ENCODE measurements around the gene TUBB. TPM values are rescaled to one million over a fixed set of nuclear protein-coding genes. Genes with fewer than 3 reads are reported as not detected.
"Not testable (repeated sequence)": the region's sequence is repeated elsewhere in the genome, so short reads cannot be mapped to it uniquely, and the experiment has no call there.

TUBB gene
- total RNA-seq, 1 donor from 2014 or later, result 1,084 TPM

- intact Hi-C loops (cut with micrococcal nuclease), result loop anchor here (1.0 to 5.0 kb wide), 2 partner anchors 66 to 343 kb away; no protein-coding TSS in a partner anchor
- peak within 1 kb of the TSS; percentile 98 for H3K4me3 Mint-ChIP-seq
- H3K27ac Mint-ChIP-seq, result peak within 1 kb of the TSS; percentile 94
- H3K27me3 Mint-ChIP-seq, result no peaks in the 10 kb centered on the region
- H3K4me1 Mint-ChIP-seq, result peaks cover 60% of the 10 kb centered on the region
- H3K36me3 Mint-ChIP-seq (ENCODE audit: low read depth), result peaks cover 47% of the 10 kb centered on the region
- peak; percentile 93 for DNase-seq
- no peaks in the 10 kb centered on the region for H3K9me3 Mint-ChIP-seq
Measured at GRCh38 chr6:30744054-30744805, 24.1 kb downstream of the TUBB start, which contains the start of gene IER3. Gene IER3 (minus strand): TSS chr6:30744547. CDS start chr6:30744518, 29 bp downstream.

GRCh38 chr6:30747300-30747687 lies 27.1 kb downstream of the TUBB start:
- no peaks in the 10 kb centered on the region for H3K9me3 Mint-ChIP-seq
- intact Hi-C loops (cut with micrococcal nuclease), result no loop called here
- H3K27ac Mint-ChIP-seq, result peak overlapping the region; percentile 3

GRCh38 chr6:30747902-30748769 lies 28.0 kb downstream of the TUBB start:
- peaks cover 44% of the 10 kb centered on the region for H3K4me1 Mint-ChIP-seq
- no peak overlapping the region for H3K4me3 Mint-ChIP-seq
- peak overlapping the region; percentile 12 for H3K27ac Mint-ChIP-seq
- peaks cover 12% of the 10 kb centered on the region for H3K36me3 Mint-ChIP-seq (ENCODE audit: low read depth)
- H3K27me3 Mint-ChIP-seq, result no peaks in the 10 kb centered on the region
- intact Hi-C loops (cut with micrococcal nuclease), result no loop called here
- DNase-seq, result no peak
- no peaks in the 10 kb centered on the region for H3K9me3 Mint-ChIP-seq

More at GRCh38 chr6:30747300-30747687, 27.1 kb downstream of the TUBB start:
- peaks cover 17% of the 10 kb centered on the region for H3K36me3 Mint-ChIP-seq (ENCODE audit: low read depth)
- H3K27me3 Mint-ChIP-seq, result no peaks in the 10 kb centered on the region
- H3K4me3 Mint-ChIP-seq, result no peak overlapping the region
- H3K4me1 Mint-ChIP-seq, result peaks cover 42% of the 10 kb centered on the region
- no peak for DNase-seq

GRCh38 chr6:30748851-30749540 lies 28.8 kb downstream of the TUBB start:
- Mint-ChIP-seq H3K27ac (no peak overlapping the region), H3K27me3 (no peaks in the 10 kb centered on the region), H3K9me3 (no peaks in the 10 kb centered on the region), H3K4me1 (peaks cover 44% of the 10 kb centered on the region), H3K4me3 (no peak overlapping the region), H3K36me3 (ENCODE audit: low read depth) (peaks cover 4% of the 10 kb centered on the region)
- DNase-seq, result no peak
- intact Hi-C loops (cut with micrococcal nuclease), result no loop called here

- DNase-seq, result no peak
- no peaks in the 10 kb centered on the region for H3K27me3 Mint-ChIP-seq
- H3K36me3 Mint-ChIP-seq (ENCODE audit: low read depth), result no peaks in the 10 kb centered on the region
- H3K4me1 Mint-ChIP-seq, result peaks cover 41% of the 10 kb centered on the region
- H3K27ac Mint-ChIP-seq, result no peak overlapping the region
- no peaks in the 10 kb centered on the region for H3K9me3 Mint-ChIP-seq
- intact Hi-C loops (cut with micrococcal nuclease), result no loop called here
- H3K4me3 Mint-ChIP-seq, result no peak overlapping the region
Measured at GRCh38 chr6:30749554-30750378, 29.6 kb downstream of the TUBB start.

GRCh38 chr6:30750379-30750668 lies 30.2 kb downstream of the TUBB start:
- H3K27me3 Mint-ChIP-seq, result no peaks in the 10 kb centered on the region

GRCh38 chr6:30752157-30752927 lies 32.2 kb downstream of the TUBB start:
- H3K27ac Mint-ChIP-seq, result no peak overlapping the region

More at GRCh38 chr6:30750379-30750668, 30.2 kb downstream of the TUBB start:
- no peak for DNase-seq
- Mint-ChIP-seq H3K9me3 (no peaks in the 10 kb centered on the region), H3K4me1 (peaks cover 37% of the 10 kb centered on the region), H3K36me3 (ENCODE audit: low read depth) (no peaks in the 10 kb centered on the region), H3K27ac (no peak overlapping the region), H3K4me3 (no peak overlapping the region)
- intact Hi-C loops (cut with micrococcal nuclease), result no loop called here

GRCh38 chr6:30754631-30755030 lies 34.5 kb downstream of the TUBB start:
- no peaks in the 10 kb centered on the region for H3K9me3 Mint-ChIP-seq
- intact Hi-C loops (cut with micrococcal nuclease), result no loop called here
- DNase-seq, result no peak
- no peaks in the 10 kb centered on the region for H3K36me3 Mint-ChIP-seq (ENCODE audit: low read depth)
- H3K27me3 Mint-ChIP-seq, result no peaks in the 10 kb centered on the region
- no peak overlapping the region for H3K27ac Mint-ChIP-seq
- peaks cover 18% of the 10 kb centered on the region for H3K4me1 Mint-ChIP-seq
- no peak overlapping the region for H3K4me3 Mint-ChIP-seq

More at GRCh38 chr6:30752157-30752927, 32.2 kb downstream of the TUBB start:
- Mint-ChIP-seq H3K27me3 (no peaks in the 10 kb centered on the region), H3K9me3 (no peaks in the 10 kb centered on the region), H3K4me1 (peaks cover 26% of the 10 kb centered on the region), H3K4me3 (no peak overlapping the region), H3K36me3 (ENCODE audit: low read depth) (no peaks in the 10 kb centered on the region)
- intact Hi-C loops (cut with micrococcal nuclease), result no loop called here
- no peak for DNase-seq

GRCh38 chr6:30756405-30757003 lies 36.4 kb downstream of the TUBB start:
- H3K4me3 Mint-ChIP-seq; H3K27me3 Mint-ChIP-seq; intact Hi-C loops (cut with micrococcal nuclease); H3K36me3 Mint-ChIP-seq (ENCODE audit: low read depth); DNase-seq; H3K27ac Mint-ChIP-seq; H3K9me3 Mint-ChIP-seq: not testable (repeated sequence)
- H3K4me1 Mint-ChIP-seq, result peaks cover 14% of the 10 kb centered on the region

- intact Hi-C loops (cut with micrococcal nuclease), result no loop called here
- no peaks in the 10 kb centered on the region for H3K36me3 Mint-ChIP-seq (ENCODE audit: low read depth)
- no peak overlapping the region for H3K27ac Mint-ChIP-seq
- peaks cover 15% of the 10 kb centered on the region for H3K4me1 Mint-ChIP-seq
- no peak overlapping the region for H3K4me3 Mint-ChIP-seq
- no peaks in the 10 kb centered on the region for H3K27me3 Mint-ChIP-seq
- no peaks in the 10 kb centered on the region for H3K9me3 Mint-ChIP-seq
- DNase-seq, result no peak
Measured at GRCh38 chr6:30757261-30757904, 37.2 kb downstream of the TUBB start.

GRCh38 chr6:30759575-30760239 lies 39.6 kb downstream of the TUBB start:
- H3K4me3 Mint-ChIP-seq, result no peak overlapping the region
- H3K27ac Mint-ChIP-seq, result no peak overlapping the region
- no peaks in the 10 kb centered on the region for H3K27me3 Mint-ChIP-seq
- no peaks in the 10 kb centered on the region for H3K9me3 Mint-ChIP-seq
- H3K36me3 Mint-ChIP-seq (ENCODE audit: low read depth), result no peaks in the 10 kb centered on the region
- intact Hi-C loops (cut with micrococcal nuclease), result no loop called here
- peaks cover 29% of the 10 kb centered on the region for H3K4me1 Mint-ChIP-seq
- no peak for DNase-seq

GRCh38 chr6:30760549-30760948 lies 40.4 kb downstream of the TUBB start:
- no peaks in the 10 kb centered on the region for H3K9me3 Mint-ChIP-seq
- intact Hi-C loops (cut with micrococcal nuclease), result no loop called here

More at GRCh38 chr6:30760549-30760948, 40.4 kb downstream of the TUBB start:
- Mint-ChIP-seq H3K27me3 (no peaks in the 10 kb centered on the region), H3K4me1 (peaks cover 29% of the 10 kb centered on the region), H3K36me3 (ENCODE audit: low read depth) (no peaks in the 10 kb centered on the region), H3K27ac (no peak overlapping the region), H3K4me3 (no peak overlapping the region)
- no peak for DNase-seq
